Fibroblast of mammary gland (primary cell): ENCODE results near the gene FEN1.

Source experiments
- DNase-seq: peaks from one replicate; pipeline ENCODE4 v3.0.0-alpha.2; 2010; ENCODE audit warnings: low read depth
- H3K4me3 ChIP-seq: 2 replicates; pipeline ENCODE4 v1.5.1; 2011; ENCODE audit warnings: low read depth, mild to moderate bottlenecking, low read length, moderate library complexity; ENCODE audit not compliant: control insufficient read depth
- TF ChIP-seq, protein P1 (sequence below): conservative IDR thresholded peaks from 2 replicates; pipeline ENCODE4 v1.5.1; 2011; ENCODE audit warnings: low read depth, low read length, inconsistent platforms; ENCODE audit not compliant: control insufficient read depth, insufficient read depth

The FEN1 gene

DNA sequence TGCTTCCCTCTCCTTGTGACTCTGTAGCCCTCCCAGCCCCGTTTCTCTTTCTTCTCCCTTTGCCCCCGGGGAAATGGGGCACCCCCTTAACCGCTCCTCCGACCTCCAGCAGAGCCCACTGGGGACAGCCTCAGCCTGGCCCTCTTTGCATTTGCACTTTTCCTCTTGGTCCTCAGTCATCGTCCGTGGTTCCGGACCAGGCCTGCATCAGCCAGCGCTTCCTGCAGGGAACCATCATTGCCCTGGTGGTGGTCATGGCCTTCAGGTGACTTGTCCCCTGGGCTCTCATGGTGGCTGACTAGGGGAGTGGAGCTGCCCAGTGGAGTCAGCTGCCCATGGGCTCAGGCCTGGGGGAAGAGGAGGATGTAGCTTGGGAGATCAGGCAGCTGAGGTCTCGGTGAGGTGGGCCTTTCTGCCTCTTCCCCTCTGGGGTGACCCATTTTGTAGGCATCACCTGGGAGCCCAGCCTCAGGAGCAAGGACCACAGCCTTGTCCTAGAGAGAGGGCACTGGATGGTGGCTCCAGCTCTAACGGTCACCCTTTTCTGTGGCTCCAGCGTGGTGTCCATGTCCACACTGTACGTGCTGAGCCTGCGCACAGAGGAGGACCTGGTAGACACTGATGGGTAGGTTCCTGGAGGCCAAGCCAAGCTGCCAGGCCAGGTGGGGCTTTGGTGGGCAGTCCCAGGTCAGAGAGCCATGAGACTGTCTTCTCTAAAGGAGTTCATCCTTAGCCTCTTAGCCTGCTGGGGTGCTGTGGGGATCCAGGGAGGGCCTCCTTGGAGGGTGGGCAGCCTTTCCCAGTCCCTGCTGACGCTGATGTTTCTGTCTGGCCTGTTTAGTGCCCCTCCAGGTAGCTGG, 12.8 kb upstream of the FEN1 start:
- no peak overlapping the region for H3K4me3 ChIP-seq
- no peak for DNase-seq
- TF ChIP-seq, protein P1, sequence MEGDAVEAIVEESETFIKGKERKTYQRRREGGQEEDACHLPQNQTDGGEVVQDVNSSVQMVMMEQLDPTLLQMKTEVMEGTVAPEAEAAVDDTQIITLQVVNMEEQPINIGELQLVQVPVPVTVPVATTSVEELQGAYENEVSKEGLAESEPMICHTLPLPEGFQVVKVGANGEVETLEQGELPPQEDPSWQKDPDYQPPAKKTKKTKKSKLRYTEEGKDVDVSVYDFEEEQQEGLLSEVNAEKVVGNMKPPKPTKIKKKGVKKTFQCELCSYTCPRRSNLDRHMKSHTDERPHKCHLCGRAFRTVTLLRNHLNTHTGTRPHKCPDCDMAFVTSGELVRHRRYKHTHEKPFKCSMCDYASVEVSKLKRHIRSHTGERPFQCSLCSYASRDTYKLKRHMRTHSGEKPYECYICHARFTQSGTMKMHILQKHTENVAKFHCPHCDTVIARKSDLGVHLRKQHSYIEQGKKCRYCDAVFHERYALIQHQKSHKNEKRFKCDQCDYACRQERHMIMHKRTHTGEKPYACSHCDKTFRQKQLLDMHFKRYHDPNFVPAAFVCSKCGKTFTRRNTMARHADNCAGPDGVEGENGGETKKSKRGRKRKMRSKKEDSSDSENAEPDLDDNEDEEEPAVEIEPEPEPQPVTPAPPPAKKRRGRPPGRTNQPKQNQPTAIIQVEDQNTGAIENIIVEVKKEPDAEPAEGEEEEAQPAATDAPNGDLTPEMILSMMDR = no peak

GRCh38 chr11:61780581-61781162, 12.0 kb upstream of the FEN1 start:
- TF ChIP-seq, protein P1 = no peak
- DNase-seq = no peak
- no peak overlapping the region for H3K4me3 ChIP-seq

DNA sequence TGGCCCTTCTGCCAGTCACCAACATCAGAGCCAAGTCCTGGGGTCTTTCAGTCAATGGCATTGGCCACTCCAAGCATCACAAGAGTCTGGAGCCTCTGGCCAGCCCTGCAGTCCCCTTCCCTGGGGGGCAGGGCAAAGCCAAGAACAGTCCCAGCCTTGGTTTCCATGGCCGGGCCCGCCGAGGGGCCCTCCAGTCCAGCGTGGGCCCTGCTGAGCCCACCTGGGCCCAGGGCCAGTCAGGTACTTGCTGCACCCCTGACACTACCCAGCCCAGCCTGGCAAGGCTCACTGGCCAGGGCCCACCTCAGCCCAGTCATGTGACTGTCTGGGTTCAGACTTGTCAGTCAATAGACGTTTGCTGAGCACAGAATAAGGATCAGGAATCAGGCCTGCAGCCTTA, 11.1 kb upstream of the FEN1 start:
- TF ChIP-seq, protein P1 = no peak

GRCh38 chr11:61782299-61782698, 10.4 kb upstream of the FEN1 start:
- TF ChIP-seq, protein P1 = no peak
- no peak overlapping the region for H3K4me3 ChIP-seq
- DNase-seq = no peak

More for the DNA sequence above, 11.1 kb upstream of the FEN1 start:
- DNase-seq = no peak
- H3K4me3 ChIP-seq = no peak overlapping the region

- no peak overlapping the region for H3K4me3 ChIP-seq
- TF ChIP-seq, protein P1 = no peak
- DNase-seq = no peak
Observed at GRCh38 chr11:61782841-61783240, 9.9 kb upstream of the FEN1 start.

DNA sequence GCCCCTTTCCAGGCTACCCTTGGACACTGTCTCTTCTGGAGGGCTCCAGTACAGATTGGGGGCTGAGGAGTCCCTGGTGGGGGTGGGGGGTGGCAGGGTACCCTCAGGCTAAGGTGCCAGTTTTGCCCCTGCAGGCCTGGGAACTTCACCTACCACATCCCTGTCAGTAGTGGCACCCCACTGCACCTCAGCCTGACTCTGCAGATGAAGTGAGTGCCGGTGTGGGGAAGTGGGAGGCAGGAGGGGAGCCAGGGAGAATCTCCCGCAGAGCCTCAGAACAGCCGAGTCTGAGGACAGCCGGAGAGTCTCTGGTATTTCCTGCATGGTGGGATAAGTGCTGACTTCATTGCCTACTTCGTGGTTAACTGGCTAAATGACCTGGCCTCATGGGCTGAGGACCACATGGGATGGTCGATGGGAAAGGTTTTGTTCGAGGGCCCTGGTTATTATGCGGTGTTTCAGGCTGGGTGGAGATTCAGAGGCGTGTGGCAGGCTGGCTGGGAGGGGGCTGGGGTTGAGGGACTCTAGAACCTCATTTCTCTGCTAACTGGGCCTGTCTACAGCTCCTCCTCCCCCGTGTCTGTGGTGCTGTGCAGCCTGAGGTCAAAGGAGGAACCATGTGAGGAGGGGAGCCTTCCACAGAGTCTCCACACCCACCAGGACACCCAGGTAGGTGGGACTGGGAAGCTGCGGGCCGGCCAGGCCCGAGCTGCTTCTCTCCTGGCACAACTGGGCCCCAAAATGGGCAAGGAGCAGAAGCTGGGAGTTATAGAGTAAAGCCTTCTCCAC, 8.8 kb upstream of the FEN1 start:
- peak; percentile 27 for DNase-seq
- H3K4me3 ChIP-seq = no peak overlapping the region
- TF ChIP-seq, protein P1 = no peak
